HG03460 (cell line): ENCODE measurements around the gene DPM3.
"Not testable (repeated sequence)": the region's sequence is repeated elsewhere in the genome, so short reads cannot be mapped to it uniquely, and the experiment has no call there.

Source experiments
- ATAC-seq: cut with Tn5 transposase; IDR thresholded peaks from one replicate; pipeline ENCODE4 v1.9.1; 2021; ENCODE audit not compliant: unreplicated experiment

DPM3 gene

GRCh38 chr1:155126556-155127104 lies 13.7 kb downstream of the DPM3 start:
- no peak for ATAC-seq

- no peak for ATAC-seq
Measured at GRCh38 chr1:155125946-155126555, 14.3 kb downstream of the DPM3 start.

- ATAC-seq: no peak
Measured at GRCh38 chr1:155125511-155125945, 14.8 kb downstream of the DPM3 start.

- ATAC-seq: no peak
Measured at GRCh38 chr1:155124503-155125463, 15.5 kb downstream of the DPM3 start.

- ATAC-seq: no peak
Measured at GRCh38 chr1:155123801-155124200, 16.5 kb downstream of the DPM3 start.

- no peak for ATAC-seq
Measured at GRCh38 chr1:155122308-155122707, 18.0 kb downstream of the DPM3 start.

GRCh38 chr1:155121249-155121648 lies 19.1 kb downstream of the DPM3 start:
- no peak for ATAC-seq

GRCh38 chr1:155120253-155120652 lies 20.1 kb downstream of the DPM3 start:
- ATAC-seq: no peak

- not testable (repeated sequence) for ATAC-seq
Measured at GRCh38 chr1:155118090-155118489, 22.2 kb downstream of the DPM3 start.

GRCh38 chr1:155117610-155118009 lies 22.7 kb downstream of the DPM3 start:
- no peak for ATAC-seq

- ATAC-seq: no peak
Measured at GRCh38 chr1:155116113-155116764, 24.1 kb downstream of the DPM3 start.

GRCh38 chr1:155113450-155113980 lies 26.8 kb downstream of the DPM3 start:
- ATAC-seq: no peak

- ATAC-seq: no peak
Measured at GRCh38 chr1:155110826-155111225, 29.5 kb downstream of the DPM3 start.

GRCh38 chr1:155110381-155110780 lies 29.9 kb downstream of the DPM3 start:
- no peak for ATAC-seq

- ATAC-seq: no peak
Measured at GRCh38 chr1:155108296-155108695, 32.0 kb downstream of the DPM3 start.

- no peak for ATAC-seq
Measured at GRCh38 chr1:155107309-155108264, 32.7 kb downstream of the DPM3 start.

GRCh38 chr1:155106862-155107261 lies 33.5 kb downstream of the DPM3 start:
- no peak for ATAC-seq

- ATAC-seq: no peak
Measured at GRCh38 chr1:155105604-155106011, 34.7 kb downstream of the DPM3 start.

- no peak for ATAC-seq
Measured at GRCh38 chr1:155104605-155105534, 35.5 kb downstream of the DPM3 start.
